ENCODE measurements around the gene RHAG.
"Not testable (repeated sequence)": the region's sequence is repeated elsewhere in the genome, so short reads cannot be mapped to it uniquely, and the experiment has no call there.

RHAG gene

GRCh38 chr6:49636713-49637349 is at the start of gene RHAG:
Gene RHAG, minus strand, starts transcription at chr6:49636839. Its CDS starts 27 bp downstream, at chr6:49636812.
- DNase-seq = no peak

GRCh38 chr6:49676671-49677281 is 40.1 kb upstream of the RHAG start:
- DNase-seq = no peak

- no peak for DNase-seq
Observed at GRCh38 chr6:49675816-49676215, 39.2 kb upstream of the RHAG start.

- DNase-seq = no peak
Observed at GRCh38 chr6:49668083-49668511, 31.5 kb upstream of the RHAG start.

GRCh38 chr6:49666930-49667757 is 30.5 kb upstream of the RHAG start:
- no peak for DNase-seq

- DNase-seq = no peak
Observed at GRCh38 chr6:49666480-49666879, 29.8 kb upstream of the RHAG start.

DNA sequence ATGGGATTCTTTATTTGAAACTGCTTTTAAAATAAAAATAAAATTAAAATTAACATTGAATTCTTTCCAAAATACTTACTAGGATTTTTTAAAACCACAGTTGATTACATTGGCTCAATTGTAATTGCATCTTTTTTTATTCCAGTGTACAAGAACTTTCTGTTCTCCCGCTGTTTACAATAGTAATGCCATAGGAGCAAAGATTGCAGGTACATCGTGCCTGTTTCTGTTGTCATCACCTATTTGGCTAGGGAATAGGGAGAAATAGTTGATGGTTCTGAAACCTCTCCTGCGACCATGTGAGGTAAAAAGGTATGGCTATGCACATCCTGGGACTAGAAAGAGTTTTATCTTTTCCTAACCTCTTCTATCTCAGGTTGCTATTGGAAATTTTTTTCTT is 28.2 kb upstream of the RHAG start:
- no peak for DNase-seq

DNA sequence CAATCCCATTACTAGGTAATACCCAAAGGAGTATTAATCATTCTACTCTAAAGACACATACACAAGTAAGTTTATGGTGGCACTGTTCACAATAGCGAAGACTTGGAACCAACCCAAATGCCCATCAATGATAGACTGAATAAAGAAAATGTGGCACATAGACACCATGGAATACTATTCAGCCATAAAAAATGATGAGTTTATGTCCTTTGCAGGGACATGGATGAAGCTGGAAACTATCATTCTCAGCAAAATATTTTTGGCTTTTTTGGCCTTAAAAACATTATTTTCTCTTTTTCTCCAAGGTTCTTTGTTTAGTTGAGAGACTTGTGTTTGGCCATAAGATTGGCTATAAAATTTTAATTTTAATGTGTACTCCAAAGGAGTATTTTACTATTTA is 27.4 kb upstream of the RHAG start:
- not testable (repeated sequence) for DNase-seq

DNA sequence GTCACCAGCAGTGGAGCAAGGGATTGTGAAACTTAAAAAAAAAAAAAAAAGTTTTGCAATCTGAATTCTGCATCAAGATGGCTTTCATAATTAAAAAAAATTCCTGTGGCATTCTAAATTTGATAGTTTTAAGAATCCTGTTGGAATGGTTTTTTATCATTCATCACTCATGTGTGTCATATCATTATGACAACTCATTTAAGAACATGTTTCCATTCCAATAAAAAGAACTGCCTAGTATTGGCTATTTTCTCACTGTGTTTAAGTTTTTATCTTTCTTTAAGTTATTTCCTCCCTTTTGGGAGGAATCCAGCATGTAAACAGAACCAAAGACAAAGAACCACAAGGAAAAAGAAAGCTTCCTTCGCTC is 26.2 kb upstream of the RHAG start:
- no peak for DNase-seq

GRCh38 chr6:49662231-49662891 is 25.7 kb upstream of the RHAG start:
- no peak for DNase-seq

DNA sequence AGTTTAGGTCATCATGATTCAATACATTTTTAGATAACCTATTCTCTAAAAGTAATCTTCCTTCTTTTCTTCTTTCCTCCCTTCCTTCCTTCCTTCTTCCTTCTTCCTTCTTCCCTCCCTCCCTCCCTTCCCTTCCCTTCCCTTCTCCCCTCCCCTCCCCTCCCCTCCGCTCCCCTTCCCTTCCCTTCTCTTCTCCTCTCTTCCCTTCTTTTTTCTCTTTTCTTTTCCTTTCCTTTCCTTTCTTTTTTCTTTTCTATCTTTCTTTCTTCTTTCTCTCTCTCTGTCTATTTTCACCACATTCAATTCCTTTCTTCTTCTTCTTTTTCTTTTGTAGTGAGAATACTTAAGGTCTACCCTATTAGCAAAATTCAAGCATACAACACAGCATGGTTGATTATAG is 17.3 kb upstream of the RHAG start:
- DNase-seq = no peak

GRCh38 chr6:49653438-49653837 is 16.8 kb upstream of the RHAG start:
- DNase-seq = no peak

DNA sequence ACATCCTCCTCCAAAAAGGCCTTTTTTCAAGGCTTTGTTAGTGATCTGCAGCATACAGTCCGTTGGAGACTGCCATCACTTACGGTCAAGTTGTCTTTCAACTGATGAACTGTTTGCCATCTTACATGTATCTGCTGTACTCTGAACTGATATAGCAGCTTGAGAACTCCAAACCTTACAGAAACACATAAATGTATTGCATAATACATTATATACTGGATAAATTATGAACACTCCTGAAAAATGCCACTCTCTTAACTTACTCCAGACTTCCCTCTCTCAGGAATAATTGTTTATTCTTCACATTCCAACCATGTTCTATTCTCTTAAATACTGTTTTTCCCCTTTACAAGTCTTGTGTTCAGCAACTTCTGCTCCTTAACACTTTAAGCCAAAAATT is 14.6 kb upstream of the RHAG start:
- no peak for DNase-seq

- no peak for DNase-seq
Observed at GRCh38 chr6:49649988-49650387, 13.3 kb upstream of the RHAG start.

DNA sequence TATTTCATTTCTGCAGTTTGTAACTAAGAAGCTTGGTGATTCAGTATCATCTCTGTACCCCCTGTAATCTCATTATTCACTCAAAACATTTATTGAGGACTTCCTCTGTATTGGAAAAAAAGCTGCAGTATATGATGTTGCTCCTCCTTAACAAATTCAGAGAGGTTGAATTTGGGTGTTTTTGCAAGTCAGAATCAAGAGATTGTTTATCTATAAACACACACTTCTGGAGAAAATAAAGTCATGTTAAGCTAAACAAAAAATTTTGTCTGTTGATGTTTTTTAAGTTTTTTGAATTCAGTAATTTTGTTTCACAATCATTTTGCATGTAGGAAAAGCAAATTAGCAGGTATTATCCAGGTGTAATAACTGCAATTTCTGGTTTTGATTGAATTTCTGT is 11.4 kb upstream of the RHAG start:
- DNase-seq = no peak

- DNase-seq = no peak
Observed at GRCh38 chr6:49647476-49647875, 10.8 kb upstream of the RHAG start.

- DNase-seq = no peak
Observed at GRCh38 chr6:49646942-49647341, 10.3 kb upstream of the RHAG start.

GRCh38 chr6:49646130-49646824 is 9.6 kb upstream of the RHAG start:
- no peak for DNase-seq

- no peak for DNase-seq
Observed at GRCh38 chr6:49645139-49645538, 8.5 kb upstream of the RHAG start.

GRCh38 chr6:49639177-49639817 is 2.7 kb upstream of the RHAG start:
- no peak for DNase-seq

GRCh38 chr6:49637350-49637731 is 702 bp upstream of the RHAG start:
- DNase-seq = no peak

DNA sequence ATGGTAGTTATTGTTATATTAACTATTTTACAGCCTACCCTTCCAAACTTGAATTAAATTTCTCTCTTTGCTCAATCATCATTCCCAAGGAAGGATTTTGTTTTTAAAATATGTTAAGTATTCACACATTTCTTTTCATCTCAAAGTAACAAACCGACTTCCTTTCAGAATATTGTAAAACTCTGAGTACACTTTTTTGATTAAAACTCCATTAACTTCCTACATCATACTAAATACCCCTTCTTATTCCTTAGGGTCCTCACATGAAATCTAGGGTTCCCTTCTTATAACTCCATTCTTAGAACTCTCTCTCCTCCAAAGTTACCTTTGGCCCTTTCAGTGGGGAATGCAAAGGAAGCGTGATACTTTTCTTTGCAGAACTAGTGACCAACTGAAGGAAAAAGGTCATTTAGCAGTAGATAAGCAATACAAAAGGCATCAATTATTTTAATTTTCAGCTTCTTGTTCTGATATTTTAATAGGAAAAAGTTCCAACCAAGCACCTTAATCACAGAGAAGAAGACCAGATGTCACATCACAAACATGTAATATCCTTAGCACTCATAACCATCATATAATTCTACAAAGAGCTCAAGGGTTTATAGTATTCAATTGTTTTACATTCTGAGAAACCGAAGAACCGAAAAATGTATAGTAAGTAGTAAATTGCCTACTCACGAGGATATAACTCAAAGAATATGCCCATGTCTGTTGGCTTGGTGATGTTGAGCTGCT is 494 bp downstream of the RHAG start:
- DNase-seq = no peak
